Keratinocyte (primary cell): ENCODE results near the gene TIAM1.
A peak's percentile ranks its signal among the peaks of the same experiment; 100 is the strongest.

Experiments used
- EZH2 ChIP-seq: IDR thresholded peaks from one replicate; pipeline ENCODE4 v1.6.1; 2012; ENCODE audit warnings: inconsistent platforms, mild to moderate bottlenecking, low read length, moderate library complexity
- TF ChIP-seq, protein P1 (sequence below), 3 experiments: IDR thresholded peaks in 1 of 3; conservative IDR thresholded peaks in 1 of 3; optimal IDR thresholded peaks in 1 of 3; 2 replicates in 2 of 3; 3 replicates in 1 of 3; pipeline versions ENCODE3 to v1.5.1; 2011; ENCODE audit warnings: low read length in 3 of 3, mild to moderate bottlenecking in 3 of 3, moderate library complexity in 2 of 3, control low read depth in 1 of 3, inconsistent platforms in 1 of 3; ENCODE audit not compliant: insufficient read depth in 2 of 3; ENCODE audit errors: extremely low read depth in 1 of 3

DNA sequence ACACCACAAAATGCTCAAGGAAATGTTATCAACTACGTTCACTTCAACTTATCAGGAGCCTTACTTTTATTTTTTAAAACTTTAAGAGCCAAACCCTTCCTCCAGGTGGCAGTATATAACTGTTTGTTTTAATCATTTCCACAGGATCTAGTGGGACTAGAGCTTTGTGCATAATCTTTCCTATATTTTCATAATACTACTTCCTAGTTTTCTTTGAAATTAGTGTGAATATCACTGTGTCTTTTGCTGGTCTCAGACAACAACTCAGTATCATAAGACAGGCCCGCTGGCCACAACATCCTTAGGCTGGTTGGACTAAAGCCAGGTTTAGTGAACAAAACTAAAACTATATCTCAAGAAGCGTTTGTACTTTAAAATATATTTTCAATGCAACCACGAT, 145.5 kb downstream of the TIAM1 start:
- TF ChIP-seq, protein P1, sequence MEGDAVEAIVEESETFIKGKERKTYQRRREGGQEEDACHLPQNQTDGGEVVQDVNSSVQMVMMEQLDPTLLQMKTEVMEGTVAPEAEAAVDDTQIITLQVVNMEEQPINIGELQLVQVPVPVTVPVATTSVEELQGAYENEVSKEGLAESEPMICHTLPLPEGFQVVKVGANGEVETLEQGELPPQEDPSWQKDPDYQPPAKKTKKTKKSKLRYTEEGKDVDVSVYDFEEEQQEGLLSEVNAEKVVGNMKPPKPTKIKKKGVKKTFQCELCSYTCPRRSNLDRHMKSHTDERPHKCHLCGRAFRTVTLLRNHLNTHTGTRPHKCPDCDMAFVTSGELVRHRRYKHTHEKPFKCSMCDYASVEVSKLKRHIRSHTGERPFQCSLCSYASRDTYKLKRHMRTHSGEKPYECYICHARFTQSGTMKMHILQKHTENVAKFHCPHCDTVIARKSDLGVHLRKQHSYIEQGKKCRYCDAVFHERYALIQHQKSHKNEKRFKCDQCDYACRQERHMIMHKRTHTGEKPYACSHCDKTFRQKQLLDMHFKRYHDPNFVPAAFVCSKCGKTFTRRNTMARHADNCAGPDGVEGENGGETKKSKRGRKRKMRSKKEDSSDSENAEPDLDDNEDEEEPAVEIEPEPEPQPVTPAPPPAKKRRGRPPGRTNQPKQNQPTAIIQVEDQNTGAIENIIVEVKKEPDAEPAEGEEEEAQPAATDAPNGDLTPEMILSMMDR (optimal IDR thresholded peaks at IDR 0.05 in 1 of 3, IDR thresholded peaks at IDR 0.05 in 1 of 3, conservative IDR thresholded peaks at IDR 0.05 in 1 of 3; ENCODE audit: extremely low read depth in 1 of 3, insufficient read depth in 2 of 3, low read length in 3 of 3): peak in 2 of 3 experiments; percentile 33 to 34
- TF ChIP-seq EZH2: no peak
